Coronary artery (tissue), 2 donors: ENCODE measurements around the gene ABTB2.

Experiments
- DNase-seq: peaks from one replicate; pipeline ENCODE4 v3.0.0-alpha.2; 2017; ENCODE audit warnings: low spot score
- H3K27ac ChIP-seq, 2 donors: fragments of 200-600 bp; sonication (generic); one replicate each; pipeline ENCODE4 v1.5.1; 2016 to 2019
- H3K4me3 ChIP-seq: fragments of 200-600 bp; sonication (generic); 2 replicates; pipeline ENCODE4 v1.5.1; 2016; ENCODE audit warnings: mild to moderate bottlenecking, moderate library complexity
- TF ChIP-seq, protein P1 (sequence below): fragments of 200-600 bp; sonication (generic); IDR thresholded peaks from one replicate; pipeline ENCODE4 v1.5.1; 2019; ENCODE audit warnings: antibody characterized with exemption

The ABTB2 gene

DNA sequence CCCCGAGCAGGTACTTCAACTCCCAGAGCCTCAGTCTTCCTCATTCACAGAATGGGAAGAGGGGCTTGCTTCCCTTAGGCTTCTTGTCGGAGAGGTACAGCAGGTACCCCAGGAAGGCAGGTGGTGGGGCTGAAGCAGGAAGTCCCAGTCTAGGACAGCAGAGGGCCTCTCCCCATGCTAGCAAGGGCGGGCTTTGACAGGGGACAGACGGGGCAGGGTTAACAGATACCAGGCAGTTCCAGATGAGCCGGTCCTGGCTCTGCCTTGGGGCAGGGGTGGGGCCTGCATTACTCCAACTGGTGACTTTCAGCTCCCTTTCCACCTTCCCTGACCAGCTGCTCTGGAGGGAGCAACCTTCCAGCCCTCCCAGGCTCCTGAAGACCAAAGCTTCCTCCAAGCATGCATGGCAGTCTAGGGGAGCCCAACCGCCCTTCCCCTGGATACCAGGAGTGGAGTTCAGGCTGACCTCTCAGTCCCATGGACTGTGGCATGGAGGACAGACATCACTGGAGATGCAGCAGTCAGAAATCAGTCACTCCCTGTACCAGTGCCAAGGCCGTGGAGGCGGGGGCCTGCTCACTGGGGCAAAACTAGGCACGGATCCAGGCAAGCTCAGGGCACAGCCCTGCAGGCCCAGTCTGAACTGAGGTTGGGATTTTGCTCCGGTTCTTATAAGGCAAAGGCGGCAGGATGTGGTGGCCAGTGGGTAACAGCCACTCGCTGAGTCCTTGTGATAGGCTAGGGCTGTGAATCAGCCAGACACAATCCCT lies 191.8 kb downstream of the ABTB2 start:
- Histone ChIP-seq H3K4me3 (no peak overlapping the region), H3K27ac (no peak overlapping the region)
- no peak for DNase-seq
- TF ChIP-seq, protein P1, sequence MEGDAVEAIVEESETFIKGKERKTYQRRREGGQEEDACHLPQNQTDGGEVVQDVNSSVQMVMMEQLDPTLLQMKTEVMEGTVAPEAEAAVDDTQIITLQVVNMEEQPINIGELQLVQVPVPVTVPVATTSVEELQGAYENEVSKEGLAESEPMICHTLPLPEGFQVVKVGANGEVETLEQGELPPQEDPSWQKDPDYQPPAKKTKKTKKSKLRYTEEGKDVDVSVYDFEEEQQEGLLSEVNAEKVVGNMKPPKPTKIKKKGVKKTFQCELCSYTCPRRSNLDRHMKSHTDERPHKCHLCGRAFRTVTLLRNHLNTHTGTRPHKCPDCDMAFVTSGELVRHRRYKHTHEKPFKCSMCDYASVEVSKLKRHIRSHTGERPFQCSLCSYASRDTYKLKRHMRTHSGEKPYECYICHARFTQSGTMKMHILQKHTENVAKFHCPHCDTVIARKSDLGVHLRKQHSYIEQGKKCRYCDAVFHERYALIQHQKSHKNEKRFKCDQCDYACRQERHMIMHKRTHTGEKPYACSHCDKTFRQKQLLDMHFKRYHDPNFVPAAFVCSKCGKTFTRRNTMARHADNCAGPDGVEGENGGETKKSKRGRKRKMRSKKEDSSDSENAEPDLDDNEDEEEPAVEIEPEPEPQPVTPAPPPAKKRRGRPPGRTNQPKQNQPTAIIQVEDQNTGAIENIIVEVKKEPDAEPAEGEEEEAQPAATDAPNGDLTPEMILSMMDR = no peak

DNA sequence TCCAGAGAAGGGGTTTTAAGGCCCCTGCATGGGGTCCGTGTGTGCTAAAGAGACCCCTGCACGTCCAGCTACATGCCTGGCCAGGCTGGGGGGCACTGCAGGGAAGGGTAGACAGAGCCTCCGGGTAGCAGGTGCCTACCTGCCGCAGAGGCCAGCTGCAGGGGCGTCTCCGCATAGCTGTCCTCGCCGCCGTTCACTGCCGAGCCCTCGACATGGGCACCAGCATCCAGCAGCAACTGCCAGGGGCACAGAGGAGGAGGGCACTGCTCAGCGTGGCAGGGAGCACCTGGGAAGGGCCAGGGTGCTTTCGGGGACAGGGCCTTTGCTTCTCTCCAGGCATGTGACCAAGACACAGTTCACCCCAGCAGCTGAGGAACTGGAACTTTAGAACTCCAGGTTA lies 192.7 kb downstream of the ABTB2 start:
- Histone ChIP-seq H3K27ac (no peak overlapping the region), H3K4me3 (no peak overlapping the region)
- DNase-seq = no peak
- TF ChIP-seq, protein P1 = no peak

DNA sequence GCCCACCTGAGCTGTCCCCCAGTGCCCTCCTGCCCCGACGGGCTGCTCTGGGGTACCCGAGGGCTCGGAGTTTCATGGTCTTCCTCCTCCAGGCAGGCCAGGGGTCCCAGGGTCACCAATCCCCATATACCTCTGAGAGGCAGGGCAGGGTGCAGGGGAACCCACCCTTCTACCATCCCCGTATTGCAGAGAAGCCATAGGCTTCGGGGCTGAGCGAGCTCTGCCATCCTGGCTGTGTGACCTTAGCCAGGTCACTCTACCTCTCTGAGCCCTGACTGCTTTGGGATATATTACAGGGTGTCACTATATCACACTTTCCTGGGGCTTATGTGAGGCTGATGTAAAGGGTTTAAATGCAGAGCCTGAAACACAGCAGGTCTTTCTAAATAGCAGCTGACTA lies 195.0 kb downstream of the ABTB2 start:
- H3K27ac ChIP-seq = no peak overlapping the region
- TF ChIP-seq, protein P1 = no peak
- H3K4me3 ChIP-seq = no peak overlapping the region
- DNase-seq = no peak

DNA sequence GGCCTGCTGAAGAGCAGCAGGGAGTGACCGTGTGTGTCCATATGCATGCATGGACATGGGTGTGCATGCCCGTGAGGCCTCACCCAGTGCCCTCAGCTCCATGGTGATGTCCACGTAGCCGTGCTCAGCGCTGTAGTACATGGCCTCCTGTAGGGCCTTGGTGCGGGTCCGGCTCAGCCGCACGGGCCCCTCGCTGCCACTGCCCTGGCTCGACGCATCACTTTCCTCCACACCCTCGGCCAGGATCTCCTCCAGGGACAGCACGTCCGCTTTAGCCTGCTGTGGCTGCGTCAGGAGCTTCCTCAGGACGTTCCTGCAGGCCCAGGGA lies 195.4 kb downstream of the ABTB2 start:
- TF ChIP-seq, protein P1 = no peak
- no peak overlapping the region for H3K27ac ChIP-seq

DNA sequence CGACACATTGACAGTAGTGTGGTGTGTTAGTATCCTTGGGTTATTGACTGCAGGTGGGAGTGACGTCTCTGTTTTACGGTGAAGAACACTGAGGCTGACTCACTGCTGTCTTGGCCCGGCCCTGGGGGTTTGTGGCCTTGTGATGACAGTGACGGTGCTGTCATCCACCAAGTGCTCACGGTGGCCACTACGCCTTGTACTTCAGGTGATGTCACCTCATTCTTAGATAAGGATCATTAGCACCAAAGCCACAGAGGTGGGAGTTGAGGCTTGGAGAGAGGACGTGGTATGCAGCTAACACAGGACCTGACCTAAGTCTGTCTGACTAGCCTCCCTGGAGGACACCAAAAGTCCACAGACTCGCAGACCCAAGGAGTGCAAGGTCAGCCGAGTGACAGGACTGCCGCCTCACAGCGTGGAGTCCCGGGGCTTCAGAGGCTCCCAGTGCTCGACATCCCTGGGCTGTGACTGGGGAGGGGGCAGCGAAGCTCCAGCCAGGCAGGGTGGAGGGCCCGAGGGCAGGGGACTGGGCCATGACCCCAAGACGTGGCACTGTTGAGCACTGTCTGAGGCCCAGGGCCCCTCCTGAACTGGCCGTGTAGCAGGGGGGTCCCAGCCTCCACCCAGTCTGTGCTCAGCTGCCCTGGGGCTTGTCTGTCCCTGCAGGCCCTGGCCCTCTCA lies 195.9 kb downstream of the ABTB2 start:
- TF ChIP-seq, protein P1 = no peak
- no peak for DNase-seq
- no peak overlapping the region for H3K27ac ChIP-seq

More for the DNA sequence above, 195.4 kb downstream of the ABTB2 start:
- H3K4me3 ChIP-seq = no peak overlapping the region
- DNase-seq = no peak

DNA sequence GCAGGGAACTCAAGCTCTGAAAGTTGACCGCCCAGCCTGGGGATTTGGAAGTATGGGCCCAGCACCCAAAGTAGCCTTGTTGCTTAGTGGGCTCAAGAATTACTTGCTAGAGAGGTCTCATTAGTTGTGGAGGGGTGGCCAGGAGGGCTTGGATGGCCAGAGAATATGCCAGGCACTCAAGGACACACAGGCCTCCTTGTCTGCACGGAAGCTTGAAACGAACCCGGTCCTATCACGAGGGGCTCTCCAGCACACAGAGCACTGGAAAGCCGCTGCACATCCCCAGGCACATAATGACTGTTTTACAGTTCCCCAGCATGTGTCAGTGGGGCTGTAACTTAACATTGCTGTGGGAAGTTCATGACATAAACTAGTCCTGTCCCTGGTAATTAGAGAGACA lies 196.4 kb downstream of the ABTB2 start:
- no peak for DNase-seq
- TF ChIP-seq, protein P1 = no peak
- H3K4me3 ChIP-seq = no peak overlapping the region
- H3K27ac ChIP-seq = no peak overlapping the region

More for the DNA sequence above, 195.9 kb downstream of the ABTB2 start:
- H3K4me3 ChIP-seq = no peak overlapping the region

DNA sequence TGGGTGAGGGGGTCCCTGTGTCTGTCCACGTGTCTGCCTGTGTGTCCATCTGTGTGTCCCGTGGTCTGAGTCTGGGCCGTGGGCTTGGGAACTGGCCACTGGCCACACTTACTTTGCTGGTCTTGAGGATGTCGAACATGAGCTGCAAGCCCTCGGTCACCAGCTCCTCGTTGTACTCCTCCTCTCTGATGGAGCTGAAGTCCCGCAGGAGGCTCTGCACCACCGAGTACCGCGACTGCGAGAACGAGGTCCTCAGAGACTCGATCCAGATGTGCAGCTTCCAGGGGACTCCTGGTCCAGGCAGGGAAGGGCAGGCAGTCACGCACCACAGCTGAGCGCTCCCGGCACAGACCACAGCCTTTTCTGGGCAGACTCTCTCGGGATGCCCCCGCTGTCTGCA lies 197.0 kb downstream of the ABTB2 start:
- H3K4me3 ChIP-seq = no peak overlapping the region
- TF ChIP-seq, protein P1 = no peak
- no peak overlapping the region for H3K27ac ChIP-seq
- DNase-seq = no peak
